ENCODE data around the gene CELF2. TPM values are rescaled to one million over a fixed set of nuclear protein-coding genes. Genes with fewer than 3 reads are reported as not detected.

Gene CELF2
- total RNA-seq, 1 experiment from 2014 or later, result 0.07 TPM

DNA sequence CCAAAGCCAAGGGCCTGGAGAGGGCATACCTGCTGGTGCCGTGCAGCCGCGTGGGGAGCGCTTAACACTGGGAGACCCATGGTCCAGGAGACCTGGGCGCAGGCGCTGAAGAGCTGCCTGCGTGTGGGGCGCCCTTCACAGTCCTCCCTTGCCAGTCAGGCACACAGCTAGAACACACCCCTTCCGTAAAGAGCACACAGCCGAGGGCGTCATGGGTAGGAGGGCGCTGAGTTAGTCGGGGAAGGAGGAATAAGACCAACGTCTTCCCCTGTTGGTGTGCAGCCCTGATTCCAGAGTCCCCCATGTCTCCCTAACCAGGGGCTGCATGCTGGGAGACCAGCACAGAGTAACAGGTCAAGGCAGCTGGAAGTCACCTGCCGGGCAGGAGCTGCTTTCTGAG, 319.8 kb downstream of the CELF2 start:
- DNase-seq (ENCODE audit: unreplicated experiment), result no peak
- CTCF ChIA-PET, result no interaction called here
- peaks cover 6% of the 10 kb centered on the region for H3K4me1 Mint-ChIP-seq (ENCODE audit: insufficient read depth, unreplicated experiment)
- BruUV-seq (replicated peaks), result no TSS peak
- H3K27me3 Mint-ChIP-seq (ENCODE audit: insufficient read depth, unreplicated experiment), result peaks cover 25% of the 10 kb centered on the region
- intact Hi-C loops (cut with micrococcal nuclease), result no loop called here
- TF ChIP-seq, protein P1, sequence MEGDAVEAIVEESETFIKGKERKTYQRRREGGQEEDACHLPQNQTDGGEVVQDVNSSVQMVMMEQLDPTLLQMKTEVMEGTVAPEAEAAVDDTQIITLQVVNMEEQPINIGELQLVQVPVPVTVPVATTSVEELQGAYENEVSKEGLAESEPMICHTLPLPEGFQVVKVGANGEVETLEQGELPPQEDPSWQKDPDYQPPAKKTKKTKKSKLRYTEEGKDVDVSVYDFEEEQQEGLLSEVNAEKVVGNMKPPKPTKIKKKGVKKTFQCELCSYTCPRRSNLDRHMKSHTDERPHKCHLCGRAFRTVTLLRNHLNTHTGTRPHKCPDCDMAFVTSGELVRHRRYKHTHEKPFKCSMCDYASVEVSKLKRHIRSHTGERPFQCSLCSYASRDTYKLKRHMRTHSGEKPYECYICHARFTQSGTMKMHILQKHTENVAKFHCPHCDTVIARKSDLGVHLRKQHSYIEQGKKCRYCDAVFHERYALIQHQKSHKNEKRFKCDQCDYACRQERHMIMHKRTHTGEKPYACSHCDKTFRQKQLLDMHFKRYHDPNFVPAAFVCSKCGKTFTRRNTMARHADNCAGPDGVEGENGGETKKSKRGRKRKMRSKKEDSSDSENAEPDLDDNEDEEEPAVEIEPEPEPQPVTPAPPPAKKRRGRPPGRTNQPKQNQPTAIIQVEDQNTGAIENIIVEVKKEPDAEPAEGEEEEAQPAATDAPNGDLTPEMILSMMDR (IDR thresholded peaks at IDR 0.05; ENCODE audit: unreplicated experiment), result no peak
- no peak overlapping the region for H3K4me3 Mint-ChIP-seq (ENCODE audit: unreplicated experiment)
- POLR2A ChIA-PET, result no interaction called here
- H3K27ac Mint-ChIP-seq (ENCODE audit: low read depth, unreplicated experiment), result no peak overlapping the region
- H3K9me3 Mint-ChIP-seq (ENCODE audit: unreplicated experiment), result no peaks in the 10 kb centered on the region
- no peaks in the 10 kb centered on the region for H3K36me3 Mint-ChIP-seq (ENCODE audit: insufficient read depth, unreplicated experiment)

DNA sequence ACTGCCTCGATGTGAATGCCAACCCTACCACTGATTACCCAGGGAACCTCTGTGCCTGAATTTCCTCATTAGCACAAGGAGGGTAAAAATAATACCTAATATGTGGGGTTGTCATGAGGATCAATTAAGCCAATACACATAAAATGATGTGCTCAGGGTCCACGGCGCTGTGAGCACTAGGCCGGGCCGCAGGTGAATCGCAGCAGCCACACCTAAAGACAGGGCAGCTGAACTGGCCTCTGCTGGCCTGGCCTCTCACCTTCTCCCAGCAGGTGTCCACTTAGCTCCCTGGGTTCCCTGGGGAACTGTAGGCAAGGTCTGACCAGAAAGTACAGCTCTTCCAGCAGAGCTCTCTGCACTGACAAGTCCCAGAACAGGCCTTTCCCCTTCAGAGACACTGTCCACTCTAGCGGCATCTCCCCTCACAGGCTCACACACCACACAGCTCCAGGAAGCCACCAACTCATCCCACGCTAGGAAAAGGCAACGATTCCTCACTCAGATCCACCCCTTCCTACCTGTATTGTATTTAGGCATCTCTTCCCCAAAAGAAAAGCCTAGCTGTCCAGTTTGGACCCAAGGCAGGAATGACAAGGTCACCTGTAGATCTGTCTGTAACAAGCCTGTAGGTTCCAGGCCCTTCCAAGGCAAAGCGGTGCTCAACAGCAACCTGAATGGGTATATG, 320.6 kb downstream of the CELF2 start:
- no peak overlapping the region for H3K4me3 Mint-ChIP-seq (ENCODE audit: unreplicated experiment)
- no TSS peak for BruUV-seq (replicated peaks)
- peaks cover 28% of the 10 kb centered on the region for H3K27me3 Mint-ChIP-seq (ENCODE audit: insufficient read depth, unreplicated experiment)
- DNase-seq (ENCODE audit: unreplicated experiment), result no peak
- H3K9me3 Mint-ChIP-seq (ENCODE audit: unreplicated experiment), result no peaks in the 10 kb centered on the region
- TF ChIP-seq, protein P1 (IDR thresholded peaks at IDR 0.05; ENCODE audit: unreplicated experiment), result no peak
- no peak overlapping the region for H3K27ac Mint-ChIP-seq (ENCODE audit: low read depth, unreplicated experiment)
- H3K36me3 Mint-ChIP-seq (ENCODE audit: insufficient read depth, unreplicated experiment), result no peaks in the 10 kb centered on the region
- intact Hi-C loops (cut with micrococcal nuclease), result no loop called here
- ChIA-PET CTCF (no interaction called here), POLR2A (no interaction called here)
- H3K4me1 Mint-ChIP-seq (ENCODE audit: insufficient read depth, unreplicated experiment), result no peaks in the 10 kb centered on the region

DNA sequence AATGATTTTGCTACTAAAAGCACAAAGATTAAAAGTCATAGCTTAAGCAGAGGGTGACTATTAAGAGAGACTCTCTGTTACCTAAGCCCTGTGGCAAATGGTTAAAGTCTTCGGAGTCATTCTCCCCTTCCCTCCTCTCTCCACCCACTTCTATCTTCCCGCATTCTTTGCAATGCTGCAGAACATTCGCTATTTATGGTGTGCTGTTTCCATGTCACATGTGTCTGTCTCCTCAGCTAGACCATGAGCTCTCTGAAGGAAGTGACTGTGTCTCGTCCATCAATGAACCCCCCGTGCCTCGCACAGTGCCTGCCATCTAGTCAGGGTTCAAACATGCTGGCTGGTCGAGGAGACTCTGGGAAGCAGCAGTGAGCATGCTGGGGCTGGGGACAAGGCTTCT, 321.3 kb downstream of the CELF2 start:
- TF ChIP-seq, protein P1 (IDR thresholded peaks at IDR 0.05; ENCODE audit: unreplicated experiment), result no peak
- no peak for DNase-seq (ENCODE audit: unreplicated experiment)
- Mint-ChIP-seq H3K4me3 (ENCODE audit: unreplicated experiment) (no peak overlapping the region), H3K36me3 (ENCODE audit: insufficient read depth, unreplicated experiment) (no peaks in the 10 kb centered on the region), H3K27me3 (ENCODE audit: insufficient read depth, unreplicated experiment) (peaks cover 28% of the 10 kb centered on the region), H3K4me1 (ENCODE audit: insufficient read depth, unreplicated experiment) (no peaks in the 10 kb centered on the region), H3K27ac (ENCODE audit: low read depth, unreplicated experiment) (no peak overlapping the region), H3K9me3 (ENCODE audit: unreplicated experiment) (no peaks in the 10 kb centered on the region)
- ChIA-PET CTCF (interaction anchor here (0.6 kb wide), 1 partner anchor 99 kb away, joined by 3 read pairs; no protein-coding TSS in a partner anchor), POLR2A (no interaction called here)
- intact Hi-C loops (cut with micrococcal nuclease), result no loop called here
- no TSS peak for BruUV-seq (replicated peaks)

- peaks cover 27% of the 10 kb centered on the region for H3K27me3 Mint-ChIP-seq (ENCODE audit: insufficient read depth, unreplicated experiment)
- intact Hi-C loops (cut with micrococcal nuclease), result no loop called here
- no peaks in the 10 kb centered on the region for H3K4me1 Mint-ChIP-seq (ENCODE audit: insufficient read depth, unreplicated experiment)
- ChIA-PET CTCF (no interaction called here), POLR2A (no interaction called here)
- H3K36me3 Mint-ChIP-seq (ENCODE audit: insufficient read depth, unreplicated experiment), result no peaks in the 10 kb centered on the region
- H3K27ac Mint-ChIP-seq (ENCODE audit: low read depth, unreplicated experiment), result no peak overlapping the region
- TF ChIP-seq, protein P1 (IDR thresholded peaks at IDR 0.05; ENCODE audit: unreplicated experiment), result no peak
- no peak for DNase-seq (ENCODE audit: unreplicated experiment)
- no peak overlapping the region for H3K4me3 Mint-ChIP-seq (ENCODE audit: unreplicated experiment)
- no TSS peak for BruUV-seq (replicated peaks)
- H3K9me3 Mint-ChIP-seq (ENCODE audit: unreplicated experiment), result no peaks in the 10 kb centered on the region
Measured at GRCh38 chr10:11339660-11340059, 322.0 kb downstream of the CELF2 start.

All from MCF 10A (cell line).